ENCODE data around the gene ST14.
"Not testable (repeated sequence)": the region's sequence is repeated elsewhere in the genome, so short reads cannot be mapped to it uniquely, and the experiment has no call there.

Gene ST14

GRCh38 chr11:130190371-130190881, 30.8 kb downstream of the ST14 start:
- no peak for DNase-seq

- no peak for DNase-seq
Measured at GRCh38 chr11:130191896-130192295, 32.3 kb downstream of the ST14 start.

GRCh38 chr11:130192845-130193267, 33.3 kb downstream of the ST14 start:
- no peak for DNase-seq

- not testable (repeated sequence) for DNase-seq
Measured at GRCh38 chr11:130193551-130193950, 34.0 kb downstream of the ST14 start.

- DNase-seq = no peak
Measured at GRCh38 chr11:130194241-130195023, 34.9 kb downstream of the ST14 start.

GRCh38 chr11:130197386-130198035, 37.9 kb downstream of the ST14 start:
- no peak for DNase-seq

GRCh38 chr11:130198292-130198691, 38.7 kb downstream of the ST14 start:
- no peak for DNase-seq

- DNase-seq = no peak
Measured at GRCh38 chr11:130198964-130199363, 39.4 kb downstream of the ST14 start.

GRCh38 chr11:130199792-130200191, 40.2 kb downstream of the ST14 start:
- no peak for DNase-seq

- DNase-seq = no peak
Measured at GRCh38 chr11:130201026-130201425, 41.4 kb downstream of the ST14 start.

GRCh38 chr11:130202009-130202817, 42.6 kb downstream of the ST14 start:
- no peak for DNase-seq

GRCh38 chr11:130202818-130203689, 43.5 kb downstream of the ST14 start:
- no peak for DNase-seq

GRCh38 chr11:130203766-130204702, 44.5 kb downstream of the ST14 start:
- no peak for DNase-seq

GRCh38 chr11:130204703-130205095, 45.1 kb downstream of the ST14 start:
- DNase-seq = no peak

- no peak for DNase-seq
Measured at GRCh38 chr11:130206141-130206540, 46.6 kb downstream of the ST14 start.

- DNase-seq = no peak
Measured at GRCh38 chr11:130208241-130209127, 48.9 kb downstream of the ST14 start.

- DNase-seq = no peak
Measured at GRCh38 chr11:130209128-130209932, 49.7 kb downstream of the ST14 start.

- no peak for DNase-seq
Measured at GRCh38 chr11:130209954-130210854, 50.6 kb downstream of the ST14 start.

Data from stimulated activated CD4-positive, alpha-beta T cell treated with anti-CD3 and anti-CD28 coated beads, Interleukin-15, amount 100 ng/mL, for 24 hours (primary cell).